OCI-LY7 (cell line): ENCODE results near the gene TGM3.

Experiments used
- EZH2phosphoT487 ChIP-seq: fragments of 200-600 bp; sonication (generic); IDR thresholded peaks from 2 replicates; pipeline ENCODE4 v1.6.1; 2018; ENCODE audit warnings: low read depth, borderline replicate concordance, mild to moderate bottlenecking, mixed run types, antibody characterized with exemption, low read length, moderate library complexity, mixed read lengths
- TF ChIP-seq, protein P1 (sequence below): fragments of 200-600 bp; sonication (generic); conservative IDR thresholded peaks from 2 replicates; pipeline ENCODE4 v1.5.1; 2014; ENCODE audit warnings: mild to moderate bottlenecking, antibody characterized with exemption, low read length, moderate library complexity, mixed read lengths

DNA sequence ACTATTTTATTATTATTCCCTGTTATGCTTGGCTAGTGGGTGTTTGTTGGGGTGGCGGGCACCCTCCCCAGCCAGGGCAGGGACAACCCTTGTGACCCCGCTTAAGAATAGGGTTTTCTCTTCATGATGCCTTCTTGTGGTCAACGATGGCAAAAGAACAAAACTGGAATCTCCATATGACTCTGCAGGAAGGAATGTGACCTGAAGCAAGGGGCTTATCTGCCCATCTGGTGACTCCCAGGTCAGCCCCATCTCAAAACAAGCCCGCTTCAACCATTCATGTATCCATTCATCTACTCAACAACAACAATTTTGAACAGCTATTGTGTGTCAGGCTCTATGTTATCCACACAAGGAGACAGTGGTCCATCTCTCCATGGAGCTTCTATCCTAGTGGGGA, 54.0 kb downstream of the TGM3 start:
- TF ChIP-seq, protein P1, sequence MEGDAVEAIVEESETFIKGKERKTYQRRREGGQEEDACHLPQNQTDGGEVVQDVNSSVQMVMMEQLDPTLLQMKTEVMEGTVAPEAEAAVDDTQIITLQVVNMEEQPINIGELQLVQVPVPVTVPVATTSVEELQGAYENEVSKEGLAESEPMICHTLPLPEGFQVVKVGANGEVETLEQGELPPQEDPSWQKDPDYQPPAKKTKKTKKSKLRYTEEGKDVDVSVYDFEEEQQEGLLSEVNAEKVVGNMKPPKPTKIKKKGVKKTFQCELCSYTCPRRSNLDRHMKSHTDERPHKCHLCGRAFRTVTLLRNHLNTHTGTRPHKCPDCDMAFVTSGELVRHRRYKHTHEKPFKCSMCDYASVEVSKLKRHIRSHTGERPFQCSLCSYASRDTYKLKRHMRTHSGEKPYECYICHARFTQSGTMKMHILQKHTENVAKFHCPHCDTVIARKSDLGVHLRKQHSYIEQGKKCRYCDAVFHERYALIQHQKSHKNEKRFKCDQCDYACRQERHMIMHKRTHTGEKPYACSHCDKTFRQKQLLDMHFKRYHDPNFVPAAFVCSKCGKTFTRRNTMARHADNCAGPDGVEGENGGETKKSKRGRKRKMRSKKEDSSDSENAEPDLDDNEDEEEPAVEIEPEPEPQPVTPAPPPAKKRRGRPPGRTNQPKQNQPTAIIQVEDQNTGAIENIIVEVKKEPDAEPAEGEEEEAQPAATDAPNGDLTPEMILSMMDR: no peak
- TF ChIP-seq EZH2phosphoT487: no peak
